GM21526 (cell line): Measurements from ENCODE around the gene DAPK2.

Experiments used
- ATAC-seq: cut with Tn5 transposase; IDR thresholded peaks from one replicate; pipeline ENCODE4 v1.9.1; 2021; ENCODE audit warnings: moderate library complexity; ENCODE audit not compliant: unreplicated experiment, low FRiP score

Gene DAPK2

DNA sequence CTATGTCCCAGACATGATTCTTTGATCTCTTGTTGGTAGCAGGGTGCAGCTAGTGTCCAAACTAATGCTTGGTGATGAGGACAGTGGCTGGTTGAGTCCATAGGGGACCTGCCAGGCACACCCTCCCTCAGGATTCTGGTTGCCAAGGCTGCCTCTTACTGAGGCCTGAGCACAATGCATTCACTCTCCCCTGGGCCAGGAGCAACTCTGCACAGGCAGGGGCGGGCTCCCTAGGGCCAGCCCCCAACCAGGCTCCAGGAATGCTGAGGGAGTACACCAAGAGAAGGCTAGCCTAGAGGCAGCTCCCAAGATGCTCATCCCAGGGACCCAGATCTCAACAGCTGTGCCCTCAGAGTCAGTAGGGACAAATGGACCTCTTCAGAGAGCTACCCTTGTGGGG, 166.3 kb downstream of the DAPK2 start:
- no peak for ATAC-seq

DNA sequence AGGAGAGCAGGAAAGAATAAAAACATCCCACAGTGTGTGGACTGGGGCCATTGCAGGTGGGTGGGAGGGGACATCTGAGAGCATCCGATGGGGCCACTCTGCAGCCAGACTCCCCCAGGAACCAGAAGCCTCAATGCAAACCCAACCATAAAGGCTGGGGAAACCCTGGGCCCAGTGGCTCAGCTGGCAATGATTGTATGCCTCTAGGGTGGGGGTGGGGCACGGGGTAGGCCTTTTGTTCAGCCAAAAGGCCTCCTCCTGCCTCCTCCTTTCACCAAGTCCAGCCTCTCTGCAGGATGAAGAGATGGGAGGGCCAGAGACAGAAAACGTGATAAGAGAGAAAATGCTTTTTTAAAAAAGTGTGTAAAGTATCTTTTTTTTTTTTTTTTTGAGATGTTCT, 167.1 kb downstream of the DAPK2 start:
- no peak for ATAC-seq

DNA sequence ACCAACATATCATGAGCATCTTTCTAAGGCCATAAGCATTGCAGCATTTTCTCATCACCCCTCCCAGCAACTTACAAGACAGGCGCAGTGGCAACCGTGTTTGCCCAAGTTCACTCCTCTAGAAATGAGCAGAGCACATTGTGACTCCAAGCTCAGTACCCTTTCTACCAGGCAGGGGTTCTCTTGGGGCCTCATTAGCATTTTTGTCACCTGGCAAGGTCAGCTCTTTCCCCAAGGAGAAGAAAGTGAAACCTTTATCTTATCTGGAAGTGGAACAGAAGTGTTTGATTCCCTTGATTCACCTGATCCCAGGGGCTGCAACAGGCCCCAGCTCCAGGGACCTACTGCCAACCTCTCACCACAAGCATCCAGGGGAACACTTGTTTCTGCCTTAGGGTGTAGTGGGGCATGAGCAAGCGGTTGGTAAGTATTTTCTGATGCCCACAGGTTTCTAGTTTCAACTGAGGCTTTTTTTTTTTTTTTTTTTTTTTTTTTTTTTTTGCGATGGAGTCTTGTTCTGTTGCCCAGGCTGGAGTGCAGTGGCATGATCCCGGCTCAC, 168.5 kb downstream of the DAPK2 start:
- ATAC-seq, result no peak

DNA sequence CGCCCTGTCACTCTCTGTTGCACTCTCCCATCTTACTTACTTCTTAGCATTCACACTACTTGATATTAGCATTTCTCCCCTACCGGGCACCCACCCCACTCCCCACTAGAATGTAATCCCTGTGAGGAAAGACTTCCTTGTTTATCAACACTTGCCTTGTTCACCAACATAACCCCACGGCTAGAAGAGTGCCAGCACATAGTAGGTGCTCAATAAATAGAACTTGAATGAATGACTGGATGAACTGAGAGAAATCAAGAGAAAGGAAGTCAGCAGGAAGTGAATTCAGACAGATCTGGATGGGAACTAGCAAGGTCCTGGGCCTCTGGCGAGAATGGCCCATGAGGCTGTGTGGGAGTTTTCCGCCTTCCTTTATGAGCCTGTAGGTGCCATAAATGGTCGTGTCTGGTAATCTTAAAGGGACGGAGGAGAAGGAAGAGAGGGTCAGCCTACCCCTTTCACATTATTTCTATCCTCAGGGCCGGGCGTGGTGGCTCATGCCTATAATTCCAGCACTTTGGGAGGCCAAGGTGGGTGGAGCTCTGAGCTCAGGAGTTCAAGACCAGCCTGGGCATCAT, 170.1 kb downstream of the DAPK2 start:
- ATAC-seq, result no peak

DNA sequence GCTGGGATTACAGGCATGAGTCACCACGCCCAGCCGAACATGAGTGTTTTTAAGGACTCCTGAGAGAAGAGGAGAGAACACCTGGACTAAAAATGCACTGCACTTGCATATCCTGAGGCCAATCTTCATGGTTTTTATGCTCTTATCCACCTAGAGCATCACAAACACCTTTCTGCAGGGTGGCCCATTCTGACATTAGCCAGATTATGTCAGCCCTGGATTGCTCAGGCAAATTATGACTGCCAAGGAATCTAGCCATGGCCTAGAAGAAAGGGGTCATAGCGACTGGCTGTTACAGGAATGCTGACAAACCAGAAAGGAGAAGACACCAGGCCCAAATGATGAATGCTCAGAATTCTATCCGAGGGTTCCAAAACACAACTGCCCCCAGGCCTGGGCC, 171.7 kb downstream of the DAPK2 start:
- ATAC-seq, result no peak

DNA sequence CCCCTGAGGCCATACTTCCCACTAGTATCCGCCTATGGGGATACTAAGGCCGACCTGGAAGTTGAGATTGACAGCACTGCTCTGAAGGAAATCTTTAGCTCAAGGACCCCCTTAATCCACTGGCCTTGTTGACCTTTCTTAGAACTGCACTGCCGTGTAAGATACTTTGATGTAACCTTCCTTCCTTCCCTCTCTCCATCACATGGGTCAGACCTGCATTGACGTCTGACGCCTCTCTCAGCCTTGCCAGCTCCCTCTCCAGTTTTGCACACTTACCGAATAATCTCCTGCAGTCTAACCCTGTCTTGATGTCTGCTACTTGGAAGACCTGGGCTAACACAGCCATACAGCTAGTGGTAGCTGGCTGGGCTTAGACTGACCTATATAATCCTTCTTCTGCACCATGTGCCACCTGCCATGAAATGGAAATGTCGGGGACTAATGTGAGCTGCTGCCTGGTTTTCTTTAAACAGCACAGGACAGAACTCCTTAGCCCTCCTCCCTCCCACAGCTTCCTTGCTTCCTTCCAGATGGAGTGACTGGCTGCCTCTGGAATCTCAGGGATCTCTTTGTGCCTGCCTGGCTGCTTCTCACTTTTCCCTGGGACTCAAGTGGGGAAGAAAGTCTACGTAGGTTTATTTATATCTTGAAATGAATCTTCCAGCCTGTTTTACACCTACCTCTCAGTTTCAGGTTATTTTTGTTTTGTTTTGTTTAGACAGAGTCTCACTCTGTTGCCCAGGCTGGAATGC, 173.3 kb downstream of the DAPK2 start:
- no peak for ATAC-seq

DNA sequence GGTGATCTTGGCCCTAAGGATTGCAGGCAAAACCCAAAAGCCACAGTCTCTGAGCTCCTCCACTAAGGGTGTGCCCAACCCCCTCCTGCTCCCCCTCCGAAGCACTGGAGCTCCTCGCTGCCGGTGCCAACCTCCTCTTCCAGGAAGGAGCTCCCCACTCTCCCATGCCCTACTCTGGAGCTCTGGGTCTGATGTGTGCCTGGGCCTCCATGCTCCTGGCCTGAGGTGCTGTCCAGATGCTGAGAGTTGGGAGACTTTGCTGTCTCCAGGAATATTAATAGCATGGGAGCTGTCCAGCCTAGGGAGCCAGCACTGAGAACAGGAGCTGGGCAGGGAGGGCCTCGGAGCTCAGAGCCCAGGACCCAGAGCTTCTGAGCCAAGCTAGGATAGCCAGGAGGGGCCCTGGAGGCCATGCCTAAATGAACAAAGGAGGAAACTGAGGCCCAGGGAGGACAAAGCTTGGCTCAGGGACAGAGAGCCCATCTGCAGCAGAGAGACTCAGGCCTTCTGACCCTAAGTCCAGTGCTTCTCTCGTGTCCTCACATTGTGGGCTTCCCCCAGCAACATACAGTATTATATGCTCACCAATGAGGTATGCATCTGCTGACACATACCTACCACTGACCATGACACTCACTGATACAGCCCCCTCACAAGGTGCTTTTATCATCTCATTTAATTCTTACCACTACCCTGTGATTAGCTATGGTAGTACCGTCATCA, 175.6 kb downstream of the DAPK2 start:
- ATAC-seq, result no peak

DNA sequence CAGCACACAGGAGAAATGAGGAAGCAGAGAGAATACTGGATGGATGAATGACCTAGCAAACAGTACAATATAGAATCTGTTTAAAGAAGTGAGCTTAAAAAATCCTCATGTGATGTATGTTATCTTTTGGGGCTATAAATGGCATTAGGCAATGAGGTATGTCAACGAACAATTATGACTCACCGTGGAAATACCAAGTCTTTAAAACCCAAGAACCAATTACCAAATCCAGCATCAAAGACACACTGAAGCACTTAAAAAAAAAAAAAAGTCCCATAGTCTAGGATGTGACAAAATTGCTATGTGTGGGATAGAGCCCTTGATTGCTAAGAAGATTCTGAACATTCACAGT, 176.3 kb downstream of the DAPK2 start:
- ATAC-seq, result no peak

DNA sequence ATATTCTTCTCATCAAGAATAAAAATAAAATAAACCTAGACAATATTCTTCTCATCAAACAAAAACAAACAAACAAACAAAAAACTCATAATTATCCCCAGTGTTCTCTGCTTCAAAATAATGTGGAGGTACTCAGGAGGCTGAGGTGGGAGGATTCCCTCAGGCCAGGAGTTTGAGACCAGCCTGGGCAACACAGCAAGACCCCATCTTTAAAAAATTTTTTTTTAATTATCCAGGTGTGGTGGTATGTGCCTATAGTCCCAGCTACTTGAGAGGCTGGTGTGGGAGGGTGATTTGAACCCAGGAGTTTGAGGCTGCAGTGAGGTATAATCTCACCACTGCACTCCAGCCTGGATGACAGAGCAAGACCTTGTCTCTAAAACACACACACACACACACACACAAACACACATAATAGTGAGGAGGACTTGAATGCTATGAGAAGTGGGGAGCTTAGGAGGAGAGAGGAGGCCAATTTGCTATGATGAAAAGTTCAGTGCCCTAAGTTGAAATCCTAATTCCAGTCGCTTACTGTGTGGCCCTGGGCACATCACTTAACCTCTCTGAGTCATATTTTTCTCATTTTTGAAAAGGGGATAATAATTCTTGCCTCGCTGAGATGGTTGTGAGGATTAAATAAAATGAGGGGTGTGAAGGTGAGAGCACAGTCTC, 176.8 kb downstream of the DAPK2 start:
- no peak for ATAC-seq

DNA sequence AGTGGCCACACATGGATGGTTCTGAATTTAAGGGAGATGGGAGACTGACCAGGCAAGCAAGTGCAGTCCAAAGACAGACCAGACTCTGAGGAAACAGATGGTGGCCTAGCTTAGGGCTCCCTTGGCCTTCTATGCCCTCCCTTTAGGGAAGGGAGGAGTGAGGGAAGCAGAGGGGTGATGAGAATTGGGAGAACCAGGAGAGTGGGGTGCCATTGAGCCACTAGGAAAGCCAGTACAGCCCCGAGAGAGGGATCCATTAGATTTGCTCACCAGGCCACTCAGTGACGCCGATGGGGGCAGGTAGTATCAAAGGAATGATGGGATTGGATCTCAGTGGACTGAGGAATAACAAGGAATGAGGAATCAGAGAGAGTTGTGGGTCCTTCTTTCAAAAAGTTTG, 182.1 kb downstream of the DAPK2 start:
- no peak for ATAC-seq

DNA sequence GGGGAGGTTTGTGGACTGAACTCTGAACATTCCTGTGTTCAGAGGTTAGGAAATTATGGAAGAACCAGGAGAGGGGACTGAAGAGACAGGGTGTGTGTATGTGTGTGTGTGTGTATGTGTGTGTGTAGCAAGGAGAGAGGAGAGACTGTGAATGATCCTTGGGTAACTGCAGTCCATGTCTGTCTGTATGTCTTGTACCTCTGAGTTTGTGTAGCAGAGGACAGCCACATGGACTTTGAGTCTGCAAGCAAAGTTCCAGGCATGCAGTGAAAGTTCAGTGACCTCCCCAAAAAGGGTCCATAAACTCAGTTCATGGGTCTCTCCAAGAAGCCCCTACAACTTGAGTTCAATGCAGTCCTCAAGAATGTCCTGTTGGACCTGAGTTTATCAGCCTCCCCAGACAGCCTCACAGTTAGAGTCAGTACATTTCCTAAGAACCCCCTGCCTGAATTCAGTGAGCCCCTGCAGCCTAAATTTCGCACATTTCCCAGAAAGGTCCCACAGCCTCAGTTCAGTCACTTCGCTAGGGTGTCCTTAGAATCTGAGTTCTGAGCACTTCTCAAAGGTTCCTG, 184.3 kb downstream of the DAPK2 start:
- ATAC-seq, result no peak

DNA sequence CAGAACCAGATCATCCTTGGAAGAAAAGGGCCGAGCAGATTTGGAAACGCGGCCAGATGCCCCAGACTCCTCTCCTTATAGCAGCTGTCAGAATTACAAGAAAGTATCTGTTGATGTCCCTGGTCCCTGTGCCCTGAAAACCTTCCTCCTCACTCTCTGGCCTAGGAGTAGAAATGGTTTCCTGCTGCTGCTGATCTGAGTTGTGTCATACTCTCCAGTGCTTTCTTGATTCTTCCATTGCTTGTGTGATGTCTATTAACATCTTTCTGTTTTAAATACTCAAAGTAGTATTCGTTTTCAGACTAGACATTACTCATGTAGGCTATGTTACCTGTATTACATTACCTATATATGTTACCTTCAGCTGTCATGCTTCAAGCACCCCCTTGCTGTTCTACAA, 185.7 kb downstream of the DAPK2 start:
- ATAC-seq, result no peak

DNA sequence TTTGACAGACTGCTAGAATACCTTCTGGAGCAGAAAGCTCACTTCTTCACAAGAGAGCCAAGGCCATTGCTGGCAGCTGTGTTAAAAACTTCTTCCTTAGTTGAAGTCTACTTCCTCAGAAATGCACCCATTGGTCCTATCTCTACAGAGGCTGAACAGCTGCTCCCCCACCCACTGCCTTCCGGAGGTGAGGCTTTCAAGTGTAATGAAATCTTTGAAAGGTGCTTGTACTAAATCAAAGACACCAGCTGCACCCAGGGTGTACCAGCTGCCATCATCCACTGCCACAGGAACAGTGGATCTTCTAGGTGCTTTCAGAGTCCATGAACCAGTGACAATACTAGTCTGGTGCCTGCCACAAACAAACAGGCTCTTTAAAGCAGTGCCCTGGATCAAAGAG, 186.1 kb downstream of the DAPK2 start:
- no peak for ATAC-seq

DNA sequence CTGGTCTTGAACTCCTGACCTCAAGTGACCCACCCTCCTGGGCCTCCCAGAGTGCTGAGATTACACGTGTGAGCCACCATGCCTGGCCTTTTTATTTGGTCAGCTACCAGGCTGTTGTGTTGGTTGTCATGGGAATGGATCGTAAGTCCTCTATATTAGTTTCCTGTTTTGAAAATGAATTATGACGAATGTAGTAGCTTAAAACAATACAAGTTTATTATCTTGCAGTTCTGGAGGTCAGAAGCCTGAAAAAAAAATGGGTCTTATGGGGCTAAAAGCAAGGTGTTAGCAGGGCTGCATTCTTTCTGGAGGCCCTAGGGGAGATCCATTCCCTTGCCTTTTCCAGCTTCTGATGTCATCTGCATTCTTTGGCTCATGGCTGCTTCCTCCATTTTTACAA, 187.4 kb downstream of the DAPK2 start:
- no peak for ATAC-seq

DNA sequence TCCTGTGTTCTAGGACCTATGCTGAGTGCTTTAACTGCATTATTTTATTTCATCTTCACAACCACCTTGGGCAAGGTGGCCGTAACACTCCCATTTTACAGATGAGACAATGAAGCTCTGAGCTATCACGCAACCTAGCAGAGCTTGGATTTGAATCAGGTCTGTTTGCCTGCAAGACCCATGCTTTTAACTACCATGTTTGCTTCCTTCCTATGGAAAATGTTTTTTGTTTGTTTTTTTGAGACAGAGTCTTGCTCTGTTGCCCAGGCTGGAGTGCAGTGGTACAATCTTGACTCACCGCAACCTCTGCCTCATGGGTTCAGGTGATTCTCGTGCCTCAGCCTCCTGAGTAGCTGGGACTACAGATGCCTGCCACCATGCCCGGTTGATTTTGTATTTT, 187.8 kb downstream of the DAPK2 start:
- no peak for ATAC-seq

DNA sequence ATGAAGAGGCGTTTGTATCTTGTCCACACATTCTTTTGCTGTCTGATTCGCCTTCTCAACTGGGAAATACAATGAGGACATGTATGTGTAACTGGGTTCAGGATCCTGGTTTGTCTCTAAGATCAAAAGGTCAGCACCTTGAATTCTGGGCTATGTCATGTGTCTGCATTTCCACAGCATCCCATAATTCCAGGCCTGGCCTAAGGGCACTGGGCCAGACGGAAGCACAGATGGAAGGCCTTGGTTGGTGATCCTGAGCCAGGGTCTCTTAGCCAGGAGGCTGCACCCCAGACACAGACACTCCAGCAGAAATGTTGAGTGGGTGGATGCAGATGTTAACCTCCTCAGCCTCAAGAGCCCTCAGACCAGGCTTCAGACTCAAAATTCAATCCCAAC, 188.8 kb downstream of the DAPK2 start:
- no peak for ATAC-seq
